OCI-LY3 (cell line): ENCODE measurements around the gene TDRD15.
"Not testable (repeated sequence)": the region's sequence is repeated elsewhere in the genome, so short reads cannot be mapped to it uniquely, and the experiment has no call there.

Experiments
- H2AFZ ChIP-seq: fragments of 200-600, 300-600 bp; shearing (Covaris generic); 2 replicates; pipeline ENCODE4 v1.6.0; 2014; ENCODE audit warnings: antibody characterized with exemption, low read depth, low read length
- H3K27ac ChIP-seq: fragments of 200-600, 300-600 bp; sonication (generic); 2 replicates; pipeline ENCODE4 v1.5.1; 2014; ENCODE audit warnings: mild to moderate bottlenecking, low read length, moderate library complexity, mixed read lengths
- H3K27me3 ChIP-seq: fragments of 200-600, 300-600 bp; sonication (generic); 2 replicates; pipeline ENCODE4 v1.6.1; 2014; ENCODE audit warnings: low read depth, low read length, mixed read lengths
- H3K36me3 ChIP-seq: fragments of 200-600, 300-600 bp; sonication (generic); replicated peaks from 2 replicates; pipeline ENCODE3; 2014; ENCODE audit warnings: low read depth, low read length, mixed read lengths
- H3K4me1 ChIP-seq: fragments of 300-600, 200-600 bp; sonication (generic); 2 replicates; pipeline ENCODE4 v1.6.1; 2014; ENCODE audit warnings: low read length, mixed read lengths
- H3K4me2 ChIP-seq: fragments of 200-600, 300-600 bp; sonication (generic); 2 replicates; pipeline ENCODE4 v1.6.1; 2014; ENCODE audit warnings: low read length, mixed read lengths
- H3K4me3 ChIP-seq: fragments of 300-600, 200-600 bp; sonication (generic); 2 replicates; pipeline ENCODE4 v1.5.1; 2014; ENCODE audit warnings: antibody characterized with exemption, mild to moderate bottlenecking, low read length, moderate library complexity
- H3K79me2 ChIP-seq: fragments of 300-600, 200-600 bp; shearing (Covaris generic); 2 replicates; pipeline ENCODE4 v1.6.1; 2014; ENCODE audit warnings: mild to moderate bottlenecking, low read length, mixed read lengths
- H3K9ac ChIP-seq: fragments of 300-600, 200-600 bp; shearing (Covaris generic); 2 replicates; pipeline ENCODE4 v1.6.0; 2014; ENCODE audit warnings: mild to moderate bottlenecking, low read length, moderate library complexity
- H3K9me3 ChIP-seq: fragments of 200-600, 300-600 bp; shearing (Covaris generic); 2 replicates; pipeline ENCODE4 v1.6.1; 2014; ENCODE audit warnings: low read length, mixed read lengths; ENCODE audit not compliant: insufficient read depth
- H4K20me1 ChIP-seq: fragments of 200-600, 300-600 bp; sonication (generic); 2 replicates; pipeline ENCODE4 v1.6.1; 2016; ENCODE audit warnings: low read length, mixed read lengths; ENCODE audit not compliant: insufficient read depth
- CTCF ChIP-seq: fragments of 200-600, 300-600 bp; sonication (generic); IDR thresholded peaks from 2 replicates; pipeline ENCODE4 v1.5.1; 2014; ENCODE audit warnings: antibody characterized with exemption, low read length, low read depth
- EZH2phosphoT487 ChIP-seq: fragments of 200-600 bp; shearing (Covaris generic); IDR thresholded peaks from 2 replicates; pipeline ENCODE4 v1.6.1; 2018; ENCODE audit warnings: antibody characterized with exemption, mixed run types, low read depth

Gene TDRD15

GRCh38 chr2:21142149-21142548, 18.4 kb downstream of the TDRD15 start:
- Histone ChIP-seq H3K79me2 (no peaks in the 10 kb centered on the region), H3K4me2 (no peak overlapping the region), H4K20me1 (no peaks in the 10 kb centered on the region), H3K27me3 (peaks cover 19% of the 10 kb centered on the region), H2AFZ (no peak overlapping the region), H3K9ac (no peak overlapping the region), H3K4me3 (no peak overlapping the region), H3K4me1 (no peaks in the 10 kb centered on the region), H3K36me3 (no peaks in the 10 kb centered on the region), H3K9me3 (no peaks in the 10 kb centered on the region), H3K27ac (no peak overlapping the region)
- TF ChIP-seq EZH2phosphoT487 (no peak), CTCF (no peak)

GRCh38 chr2:21146638-21147037, 22.9 kb downstream of the TDRD15 start:
- no peaks in the 10 kb centered on the region for H3K36me3 ChIP-seq
- no peaks in the 10 kb centered on the region for H4K20me1 ChIP-seq
- H3K27me3 ChIP-seq = peaks cover 19% of the 10 kb centered on the region
- H3K27ac ChIP-seq = no peak overlapping the region
- no peak overlapping the region for H3K9ac ChIP-seq
- no peaks in the 10 kb centered on the region for H3K79me2 ChIP-seq
- H2AFZ ChIP-seq = no peak overlapping the region
- H3K4me3 ChIP-seq = no peak overlapping the region
- H3K4me2 ChIP-seq = no peak overlapping the region
- H3K4me1 ChIP-seq = no peaks in the 10 kb centered on the region
- TF ChIP-seq CTCF (no peak), EZH2phosphoT487 (no peak)
- H3K9me3 ChIP-seq = no peaks in the 10 kb centered on the region

- H3K4me1 ChIP-seq = no peaks in the 10 kb centered on the region
- no peak overlapping the region for H3K4me2 ChIP-seq
- no peaks in the 10 kb centered on the region for H3K9me3 ChIP-seq
- H2AFZ ChIP-seq = no peak overlapping the region
- H3K79me2 ChIP-seq = no peaks in the 10 kb centered on the region
- peaks cover 13% of the 10 kb centered on the region for H3K27me3 ChIP-seq
- H3K4me3 ChIP-seq = no peak overlapping the region
- no peak for TF ChIP-seq EZH2phosphoT487
- no peak for TF ChIP-seq CTCF
- H3K27ac ChIP-seq = no peak overlapping the region
- H4K20me1 ChIP-seq = no peaks in the 10 kb centered on the region
- H3K9ac ChIP-seq = no peak overlapping the region
- H3K36me3 ChIP-seq = no peaks in the 10 kb centered on the region
Observed at GRCh38 chr2:21148718-21149117, 24.9 kb downstream of the TDRD15 start.

GRCh38 chr2:21151234-21151633, 27.5 kb downstream of the TDRD15 start:
- H3K27ac ChIP-seq, H4K20me1 ChIP-seq, H3K4me3 ChIP-seq, H3K9ac ChIP-seq, H3K4me1 ChIP-seq, H3K27me3 ChIP-seq, H2AFZ ChIP-seq, H3K4me2 ChIP-seq, H3K9me3 ChIP-seq, H3K36me3 ChIP-seq, H3K79me2 ChIP-seq: not testable (repeated sequence)
